ENCODE results near the gene AP2S1.

The AP2S1 gene

DNA sequence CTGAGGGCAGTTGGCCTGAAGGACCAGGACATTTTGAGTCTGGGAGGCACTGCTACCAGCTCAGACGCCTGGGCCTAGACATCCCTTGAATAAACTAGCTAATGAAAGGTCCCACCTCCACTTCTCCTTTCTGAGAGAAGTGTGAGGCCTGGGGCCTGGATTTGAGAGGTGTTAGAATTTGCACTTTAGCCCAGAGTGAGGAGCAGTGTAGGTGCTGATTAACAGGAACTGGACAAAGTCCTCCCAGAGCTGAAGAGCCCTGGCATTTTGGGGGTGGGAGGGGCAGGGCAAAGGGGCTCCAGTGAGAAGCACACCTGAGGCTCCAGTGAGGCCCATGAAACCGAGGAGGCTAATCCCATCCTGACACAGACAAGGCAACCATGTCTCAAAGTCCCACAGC, 47.1 kb downstream of the AP2S1 start:
- no peaks in the 10 kb centered on the region for H3K9me3 ChIP-seq (ENCODE audit: severe bottlenecking)
- H3K4me3 ChIP-seq (ENCODE audit: low read depth, low read length) = no peak overlapping the region
- H3K36me3 ChIP-seq = no peaks in the 10 kb centered on the region
- no peaks in the 10 kb centered on the region for H3K27me3 ChIP-seq (ENCODE audit: insufficient read depth, low read depth, severe bottlenecking)
- TF ChIP-seq, protein P1, sequence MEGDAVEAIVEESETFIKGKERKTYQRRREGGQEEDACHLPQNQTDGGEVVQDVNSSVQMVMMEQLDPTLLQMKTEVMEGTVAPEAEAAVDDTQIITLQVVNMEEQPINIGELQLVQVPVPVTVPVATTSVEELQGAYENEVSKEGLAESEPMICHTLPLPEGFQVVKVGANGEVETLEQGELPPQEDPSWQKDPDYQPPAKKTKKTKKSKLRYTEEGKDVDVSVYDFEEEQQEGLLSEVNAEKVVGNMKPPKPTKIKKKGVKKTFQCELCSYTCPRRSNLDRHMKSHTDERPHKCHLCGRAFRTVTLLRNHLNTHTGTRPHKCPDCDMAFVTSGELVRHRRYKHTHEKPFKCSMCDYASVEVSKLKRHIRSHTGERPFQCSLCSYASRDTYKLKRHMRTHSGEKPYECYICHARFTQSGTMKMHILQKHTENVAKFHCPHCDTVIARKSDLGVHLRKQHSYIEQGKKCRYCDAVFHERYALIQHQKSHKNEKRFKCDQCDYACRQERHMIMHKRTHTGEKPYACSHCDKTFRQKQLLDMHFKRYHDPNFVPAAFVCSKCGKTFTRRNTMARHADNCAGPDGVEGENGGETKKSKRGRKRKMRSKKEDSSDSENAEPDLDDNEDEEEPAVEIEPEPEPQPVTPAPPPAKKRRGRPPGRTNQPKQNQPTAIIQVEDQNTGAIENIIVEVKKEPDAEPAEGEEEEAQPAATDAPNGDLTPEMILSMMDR (IDR thresholded peaks at IDR 0.05; ENCODE audit: low read depth, low read length) = no peak
- DNase-seq = no peak
- no peak overlapping the region for H3K27ac ChIP-seq

DNA sequence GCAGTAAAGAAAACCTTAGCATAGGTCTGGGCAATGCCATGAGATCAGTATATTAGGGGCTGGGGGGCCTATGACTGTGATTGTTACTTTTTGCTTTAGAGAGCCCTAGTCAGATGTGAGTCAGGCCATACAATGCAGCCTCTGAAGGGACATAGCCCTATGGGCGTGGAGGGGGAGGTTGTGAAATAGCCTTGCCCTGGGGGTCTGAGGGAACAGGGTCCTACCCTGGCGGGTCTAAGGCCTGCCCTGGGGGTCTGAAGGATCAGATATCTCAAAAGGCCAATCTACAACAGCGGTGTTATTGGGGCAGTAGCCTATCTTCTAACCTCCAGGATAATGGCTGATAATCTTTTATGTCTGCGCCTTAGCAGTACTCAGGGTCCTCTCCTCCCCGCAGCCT, 48.5 kb downstream of the AP2S1 start:
- Histone ChIP-seq H3K27ac (no peak overlapping the region), H3K36me3 (no peaks in the 10 kb centered on the region), H3K4me3 (ENCODE audit: low read depth, low read length) (no peak overlapping the region), H3K27me3 (ENCODE audit: insufficient read depth, low read depth, severe bottlenecking) (no peaks in the 10 kb centered on the region), H3K9me3 (ENCODE audit: severe bottlenecking) (no peaks in the 10 kb centered on the region)
- TF ChIP-seq, protein P1 (IDR thresholded peaks at IDR 0.05; ENCODE audit: low read depth, low read length) = no peak
- no peak for DNase-seq

DNA sequence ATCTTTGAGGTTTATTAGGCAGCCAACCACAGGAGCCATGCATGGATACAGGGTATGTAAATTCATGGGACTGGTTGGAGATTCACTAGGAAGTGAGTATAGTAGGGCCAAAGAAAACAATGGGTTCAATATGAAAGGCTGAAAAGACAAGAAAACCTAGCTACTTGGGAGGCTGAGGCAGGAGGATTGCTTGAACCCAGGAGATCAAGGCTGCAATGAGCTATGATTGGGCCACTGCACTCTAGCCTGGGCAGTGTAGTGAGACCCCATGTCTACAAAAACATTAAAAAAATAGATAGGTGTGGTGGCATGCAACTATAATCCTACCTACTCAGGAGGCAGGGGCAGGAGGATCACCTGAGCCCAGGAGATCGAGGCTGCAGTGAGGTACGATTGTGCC, 51.9 kb downstream of the AP2S1 start:
- H3K36me3 ChIP-seq = no peaks in the 10 kb centered on the region
- no peak for DNase-seq
- TF ChIP-seq, protein P1 (IDR thresholded peaks at IDR 0.05; ENCODE audit: low read depth, low read length) = no peak
- H3K9me3 ChIP-seq (ENCODE audit: severe bottlenecking) = no peaks in the 10 kb centered on the region
- H3K27me3 ChIP-seq (ENCODE audit: insufficient read depth, low read depth, severe bottlenecking) = no peaks in the 10 kb centered on the region
- no peak overlapping the region for H3K27ac ChIP-seq
- no peak overlapping the region for H3K4me3 ChIP-seq (ENCODE audit: low read depth, low read length)

DNA sequence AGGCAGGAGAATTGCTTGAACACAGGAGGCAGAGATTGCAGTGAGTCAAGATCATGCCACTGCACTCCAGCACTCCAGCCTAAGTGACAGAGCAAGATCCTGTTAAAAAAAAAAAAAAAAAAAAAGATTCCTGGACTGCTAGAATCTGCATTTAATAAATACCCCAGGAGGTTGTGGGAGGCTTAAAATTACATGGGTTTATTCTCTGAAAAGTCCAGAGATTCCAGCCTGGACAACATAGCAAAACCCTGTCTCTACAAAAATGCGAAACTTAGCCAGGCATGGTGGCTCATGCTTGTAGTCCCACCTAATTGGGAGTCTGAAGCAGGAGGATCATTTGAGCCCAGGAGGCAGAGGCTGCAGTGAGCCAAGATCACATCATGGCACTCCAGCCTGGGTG, 52.8 kb downstream of the AP2S1 start:
- Histone ChIP-seq H3K4me3 (ENCODE audit: low read depth, low read length) (no peak overlapping the region), H3K27ac (no peak overlapping the region), H3K27me3 (ENCODE audit: insufficient read depth, low read depth, severe bottlenecking) (no peaks in the 10 kb centered on the region), H3K36me3 (no peaks in the 10 kb centered on the region), H3K9me3 (ENCODE audit: severe bottlenecking) (no peaks in the 10 kb centered on the region)
- TF ChIP-seq, protein P1 (IDR thresholded peaks at IDR 0.05; ENCODE audit: low read depth, low read length) = no peak
- no peak for DNase-seq

DNA sequence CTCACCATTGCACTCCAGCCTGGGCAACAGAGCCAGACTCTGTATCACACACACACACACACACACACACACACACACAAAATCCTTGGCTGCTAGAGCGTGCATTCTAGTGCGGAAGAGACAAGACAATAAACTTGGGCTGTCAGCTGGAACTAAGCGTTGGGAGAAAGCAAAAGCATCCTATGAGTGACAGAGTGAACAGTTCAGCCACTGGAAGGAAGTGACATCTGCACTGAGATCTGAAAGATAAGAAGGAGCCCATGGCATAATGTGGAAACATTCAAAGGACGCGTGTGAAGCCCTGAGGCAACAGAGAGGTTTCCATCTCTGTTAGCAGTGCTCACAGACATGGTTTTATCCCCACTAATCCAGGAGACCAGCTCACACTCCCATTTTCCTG, 58.7 kb downstream of the AP2S1 start:
- Histone ChIP-seq H3K27me3 (ENCODE audit: insufficient read depth, low read depth, severe bottlenecking) (no peaks in the 10 kb centered on the region), H3K4me3 (ENCODE audit: low read depth, low read length) (no peak overlapping the region), H3K9me3 (ENCODE audit: severe bottlenecking) (peaks cover 3% of the 10 kb centered on the region), H3K36me3 (peaks cover 4% of the 10 kb centered on the region), H3K27ac (no peak overlapping the region)
- no peak for DNase-seq
- TF ChIP-seq, protein P1 (IDR thresholded peaks at IDR 0.05; ENCODE audit: low read depth, low read length) = no peak

DNA sequence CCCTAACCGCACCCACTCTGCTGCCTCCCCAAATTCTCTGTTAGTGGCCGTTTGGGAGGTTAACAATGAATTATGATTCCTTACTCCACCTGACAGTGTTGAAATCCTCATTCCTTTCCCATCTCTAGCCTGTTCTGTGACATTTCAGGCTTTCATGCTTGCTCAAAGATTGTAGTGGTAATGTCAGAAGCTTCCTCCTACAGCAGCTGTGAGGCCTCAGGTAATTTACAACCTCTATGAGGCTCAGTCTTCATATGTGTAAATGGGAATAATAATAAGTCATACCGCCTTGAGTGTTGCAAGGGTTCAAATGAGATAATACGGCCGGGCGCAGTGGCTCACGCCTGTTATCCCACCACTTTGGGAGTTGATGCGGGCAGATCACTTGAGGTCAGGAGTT, 61.3 kb downstream of the AP2S1 start:
- Histone ChIP-seq H3K36me3 (peaks cover 22% of the 10 kb centered on the region), H3K27me3 (ENCODE audit: insufficient read depth, low read depth, severe bottlenecking) (no peaks in the 10 kb centered on the region), H3K4me3 (ENCODE audit: low read depth, low read length) (no peak overlapping the region), H3K27ac (no peak overlapping the region; the same call in 1 of the 2 replicates), H3K9me3 (ENCODE audit: severe bottlenecking) (peaks cover 3% of the 10 kb centered on the region)
- no peak for DNase-seq
- TF ChIP-seq, protein P1 (IDR thresholded peaks at IDR 0.05; ENCODE audit: low read depth, low read length) = no peak

Data from WERI-Rb-1 (cell line).